Liver (tissue), 3 donors: Measurements from ENCODE around the gene NHSL2.
A peak's percentile ranks its signal among the peaks of the same experiment; 100 is the strongest.

Experiments
- ATF3 ChIP-seq: IDR thresholded peaks from 2 replicates; pipeline ENCODE4 v1.6.1; 2016; ENCODE audit warnings: antibody characterized with exemption
- CTCF ChIP-seq: fragments of 150-350 bp; IDR thresholded peaks from 2 replicates; pipeline ENCODE4 v1.5.1; 2017; ENCODE audit warnings: improper control_type of control experiment, low read depth, low read length; ENCODE audit not compliant: missing input control
- EGR1 ChIP-seq, 2 donors: IDR thresholded peaks; 2 replicates each; pipeline ENCODE4 v1.6.1; 2016 to 2018; ENCODE audit warnings: antibody characterized with exemption in 2 of 2, low read depth in 2 of 2
- FOXA1 ChIP-seq: IDR thresholded peaks from 2 replicates; pipeline ENCODE4 v1.6.1; 2016; ENCODE audit warnings: antibody characterized with exemption
- GABPA ChIP-seq, 2 donors: IDR thresholded peaks in 1 of 2; conservative IDR thresholded peaks in 1 of 2; 2 replicates each; pipeline ENCODE4 v1.6.1; 2016; ENCODE audit warnings: antibody characterized with exemption in 2 of 2, mild to moderate bottlenecking in 1 of 2, moderate library complexity in 1 of 2
- HNF4A ChIP-seq, 2 donors: conservative IDR thresholded peaks; 2 replicates each; pipeline ENCODE4 v1.6.1; 2016; ENCODE audit warnings: antibody characterized with exemption in 2 of 2, mild to moderate bottlenecking in 2 of 2
- JUND ChIP-seq, 2 donors: IDR thresholded peaks; 2 replicates each; pipeline ENCODE4 v1.6.1; 2016; ENCODE audit warnings: antibody characterized with exemption in 2 of 2
- MAX ChIP-seq: IDR thresholded peaks from 2 replicates; pipeline ENCODE4 v1.6.1; 2016; ENCODE audit warnings: antibody characterized with exemption
- NR2F2 ChIP-seq: IDR thresholded peaks from 2 replicates; pipeline ENCODE4 v1.6.1; 2016; ENCODE audit warnings: antibody characterized with exemption
- RAD21 ChIP-seq, 2 donors: IDR thresholded peaks; 2 replicates each; pipeline ENCODE4 v1.6.1; 2016; ENCODE audit warnings: antibody characterized with exemption in 2 of 2, mild to moderate bottlenecking in 2 of 2
- REST ChIP-seq: IDR thresholded peaks from 2 replicates; pipeline ENCODE4 v1.6.1; 2016; ENCODE audit warnings: antibody characterized with exemption, mild to moderate bottlenecking
- SP1 ChIP-seq: IDR thresholded peaks from 2 replicates; pipeline ENCODE4 v1.6.1; 2018; ENCODE audit warnings: antibody characterized with exemption, mild to moderate bottlenecking
- TAF1 ChIP-seq: conservative IDR thresholded peaks from 2 replicates; pipeline ENCODE4 v1.6.1; 2016; ENCODE audit warnings: antibody characterized with exemption, mild to moderate bottlenecking
- ZBTB33 ChIP-seq: IDR thresholded peaks from 2 replicates; pipeline ENCODE4 v1.6.1; 2016; ENCODE audit warnings: antibody characterized with exemption
- donor health status: healthy.
- donor health status: healthy.

GRCh38 chrX:72030431-72030830, 119.8 kb downstream of the NHSL2 start:
- no peak for TF ChIP-seq HNF4A (conservative IDR thresholded peaks at IDR 0.05)
- TF ChIP-seq CTCF = no peak
- peak; percentile 10 for TF ChIP-seq ZBTB33
- no peak for TF ChIP-seq MAX
- no peak for TF ChIP-seq NR2F2
- no peak for TF ChIP-seq TAF1
- TF ChIP-seq EGR1 (IDR thresholded peaks at IDR 0.05; ENCODE audit: low read depth in 2 of 2) = no peak
- no peak for TF ChIP-seq RAD21 (IDR thresholded peaks at IDR 0.05)
- TF ChIP-seq GABPA (IDR thresholded peaks at IDR 0.05 in 1 of 2, conservative IDR thresholded peaks at IDR 0.05 in 1 of 2) = no peak
- no peak for TF ChIP-seq REST
- TF ChIP-seq JUND (IDR thresholded peaks at IDR 0.05) = no peak
- TF ChIP-seq SP1 = peak; percentile 56
- no peak for TF ChIP-seq FOXA1
- no peak for TF ChIP-seq ATF3
